HepG2 (cell line): Measurements from ENCODE around the gene MUC22. TPM values are rescaled to one million over a fixed set of nuclear protein-coding genes. Genes with fewer than 3 reads are reported as not detected.
A peak's percentile ranks its signal among the peaks of the same experiment; 100 is the strongest.

ENCODE experiments used
- ATAC-seq: fragments of 200-7000 bp; cut with Tn5 transposase; 3 replicates; pipeline ENCODE4 v1.9.1; 2020; ENCODE audit warnings: mild to moderate bottlenecking, moderate library complexity
- BruUV-seq: library from RNA; stranded (reverse); fragments of 400-500 nt; replicated peaks from 2 replicates; lab custom pipeline; 2021; lab: Mats Ljungman, UMichigan
- CTCF ChIA-PET: fragments of 300-600 bp; formaldehyde crosslinking; extraction: SDS; loops from one replicate; lab custom pipeline; 2021; ENCODE audit warnings: low total read pairs, inconsistent platforms, low intra/inter-chr PET ratio; lab: Yijun Ruan, JAX
- POLR2A ChIA-PET: fragments of 350-600 bp; sonication (Branson Sonifier 250); formaldehyde crosslinking; loops from one replicate; lab custom pipeline; 2020; ENCODE audit warnings: antibody characterized with exemption, inconsistent platforms; lab: Yijun Ruan, JAX
- DNase-seq: peaks from one replicate; pipeline ENCODE4 v3.0.0-alpha.2; 2015; ENCODE audit warnings: low spot score
- FAIRE-seq: peaks from 3 replicates; lab custom pipeline; 2011; peaks lifted over from hg19 to GRCh38; lab: Jason Lieb, UNC
- H2AFZ ChIP-seq: one replicate; pipeline ENCODE4 v1.6.1; 2011; ENCODE audit warnings: low read length, inconsistent platforms
- H3K27ac ChIP-seq: fragments of 300-600 bp; 3 replicates; pipeline ENCODE4 v1.8.0; 2011; ENCODE audit warnings: mixed run types, mild to moderate bottlenecking, mixed read lengths, low read length, inconsistent platforms; ENCODE audit not compliant: insufficient read depth; ENCODE audit errors: extremely low read length
- H3K27me3 ChIP-seq, 2 experiments: fragments of 200-600 bp in 1 of 2; 2 replicates in 1 of 2; 3 replicates in 1 of 2; pipeline versions ENCODE4 v1.6.0 to v1.8.0; 2011; ENCODE audit warnings: low read length in 2 of 2, mild to moderate bottlenecking in 2 of 2, moderate library complexity in 2 of 2, inconsistent platforms in 1 of 2; ENCODE audit not compliant: insufficient read depth in 2 of 2, control insufficient read depth in 1 of 2
- H3K36me3 ChIP-seq, 2 experiments: fragments of 200-600 bp in 1 of 2; replicated peaks in 1 of 2; 2 replicates in 1 of 2; 3 replicates in 1 of 2; pipeline versions ENCODE4 v1.5.1 to v1.8.0; 2011; ENCODE audit warnings: low read length in 2 of 2, inconsistent platforms in 1 of 2; ENCODE audit not compliant: insufficient read depth in 2 of 2, control insufficient read depth in 1 of 2
- H3K4me1 ChIP-seq: 2 replicates; pipeline ENCODE4 v1.5.1; 2012; ENCODE audit warnings: low read length, inconsistent platforms; ENCODE audit not compliant: insufficient read depth
- H3K4me2 ChIP-seq: 2 replicates; pipeline ENCODE4 v1.6.0; 2011; ENCODE audit warnings: low read depth, low read length, inconsistent platforms
- H3K4me3 ChIP-seq, 3 experiments: fragments of 200-600 bp in 1 of 3; sonication (generic), shearing (Covaris generic) in 1 of 3; replicated peaks in 1 of 3; 2 replicates each; pipeline ENCODE4 v1.5.1; 2011 to 2016; ENCODE audit warnings: low read length in 3 of 3, inconsistent platforms in 2 of 3, low read depth in 2 of 3, mild to moderate bottlenecking in 2 of 3, control low read depth in 1 of 3, mixed read lengths in 1 of 3; ENCODE audit not compliant: insufficient read depth in 1 of 3
- H3K79me2 ChIP-seq: one replicate; pipeline ENCODE4 v1.6.1; 2011; ENCODE audit warnings: low read length, inconsistent platforms; ENCODE audit not compliant: insufficient read depth
- H3K9ac ChIP-seq: 2 replicates; pipeline ENCODE4 v1.6.0; 2011; ENCODE audit warnings: mild to moderate bottlenecking, low read depth, low read length, inconsistent platforms; ENCODE audit not compliant: insufficient read depth
- H3K9me3 ChIP-seq: 2 replicates; pipeline ENCODE4 v1.5.1; 2012; ENCODE audit warnings: mild to moderate bottlenecking, low read length
- H4K20me1 ChIP-seq: 2 replicates; pipeline ENCODE4 v1.6.0; 2011; ENCODE audit warnings: inconsistent platforms, mild to moderate bottlenecking, low read length, moderate library complexity; ENCODE audit not compliant: insufficient read depth
- PITX1 ChIP-seq: sonication (generic); formaldehyde crosslinking; IDR thresholded peaks from 2 replicates; pipeline ENCODE4 v1.5.1; 2020; ENCODE audit warnings: mild to moderate bottlenecking, missing genetic modification reagents
- RAD21 ChIP-seq: fragments of 450-650 bp; formaldehyde crosslinking; IDR thresholded peaks from 2 replicates; pipeline ENCODE4 v1.5.0; 2020; ENCODE audit warnings: mild to moderate bottlenecking
- SMC3 ChIP-seq: IDR thresholded peaks from 2 replicates; pipeline ENCODE4 v1.6.1; 2011; ENCODE audit warnings: low read length, improper control_type of control experiment
- STAG1 ChIP-seq: sonication (generic); formaldehyde crosslinking; IDR thresholded peaks from 2 replicates; pipeline ENCODE4 v1.4.0; 2020; ENCODE audit warnings: missing genetic modification reagents
- TEAD3 ChIP-seq: optimal IDR thresholded peaks from 2 replicates; pipeline ENCODE3; 2016; ENCODE audit warnings: borderline replicate concordance
- XRCC5 ChIP-seq: fragments of 200-400 bp; formaldehyde crosslinking; optimal IDR thresholded peaks from 2 replicates; pipeline ENCODE3; 2017; ENCODE audit warnings: mild to moderate bottlenecking, low read length
- ZNF501 ChIP-seq: sonication (generic); formaldehyde crosslinking; IDR thresholded peaks from 2 replicates; pipeline ENCODE4 v1.5.1; 2020; ENCODE audit warnings: mild to moderate bottlenecking, moderate library complexity, missing genetic modification reagents
- WGBS: methylation state at CpG from one replicate; pipeline ENCODE4 v1.1.6; 2017; ENCODE audit warnings: low lambda C conversion rate; 5-methylcytosine and 5-hydroxymethylcytosine counted together
- in situ Hi-C: cut with HindIII; loops from 2 replicates; pipeline ENCODE4 v1.10.0; 2017; ENCODE audit warnings: low pct_unique_long_range_greater_than_20kb; ENCODE audit not compliant: extremely low pct_ligation_motif_present
- intact Hi-C: fragments of 100-400 bp; cut with micrococcal nuclease; formaldehyde crosslinking; loops from one replicate; pipeline ENCODE4 v1.10.0; 2022; ENCODE audit not compliant: unreplicated experiment
- polyA plus RNA-seq, 8 experiments: library from polyadenylated mRNA; depleted of rRNA in 3 of 8; stranded (reverse) in 7 of 8; unstranded in 1 of 8; fragments of >200 nt; fragmentation: Illumina TruSeq in 4 of 8; extraction: Trizol in 4 of 8; gene quantifications; 2 replicates each; pipeline versions ENCODE4 v1.2.1 to v1.2.3, GENCODE V29; 2011 to 2016; ENCODE audit warnings: low read depth in 4 of 8, missing spikeins in 1 of 8, mixed read lengths in 1 of 8; ENCODE audit not compliant: insufficient read depth in 1 of 8
- total RNA-seq, 5 experiments: library from RNA; depleted of rRNA; stranded (reverse); fragments of >200 nt; fragmentation: Illumina TruSeq; extraction: Trizol; gene quantifications; 2 replicates each; pipeline ENCODE4 v1.2.3, GENCODE V29; 2016; ENCODE audit warnings: low read depth in 1 of 5
- TF ChIP-seq, protein P1 (sequence below): sonication (generic); formaldehyde crosslinking; IDR thresholded peaks from 2 replicates; pipeline ENCODE4 v1.4.0; 2020; ENCODE audit warnings: missing genetic modification reagents
- TF ChIP-seq, protein P2 (sequence below): sonication (generic); formaldehyde crosslinking; IDR thresholded peaks from 2 replicates; pipeline ENCODE4 v1.4.0; 2020; ENCODE audit warnings: missing genetic modification reagents, mild to moderate bottlenecking, borderline replicate concordance
- TF ChIP-seq, protein P3 (sequence below), 2 experiments: sonication (generic) in 1 of 2; formaldehyde crosslinking in 1 of 2; IDR thresholded peaks; 2 replicates each; pipeline versions ENCODE4 v1.5.1 to v1.6.1; 2011 to 2020; ENCODE audit warnings: borderline replicate concordance in 1 of 2, low read depth in 1 of 2, low read length in 1 of 2, mild to moderate bottlenecking in 1 of 2, missing genetic modification reagents in 1 of 2, moderate library complexity in 1 of 2
- TF ChIP-seq, protein P4 (sequence below): sonication (generic); formaldehyde crosslinking; IDR thresholded peaks from 2 replicates; pipeline ENCODE4 v1.5.0; 2020; ENCODE audit warnings: mild to moderate bottlenecking, missing genetic modification reagents, moderate library complexity

The MUC22 gene
- total and polyA plus RNA-seq, 2 of the 13 experiments (the other 11 are each of a cell fraction or from before 2014, with no cell fraction given), result not detected

DNA sequence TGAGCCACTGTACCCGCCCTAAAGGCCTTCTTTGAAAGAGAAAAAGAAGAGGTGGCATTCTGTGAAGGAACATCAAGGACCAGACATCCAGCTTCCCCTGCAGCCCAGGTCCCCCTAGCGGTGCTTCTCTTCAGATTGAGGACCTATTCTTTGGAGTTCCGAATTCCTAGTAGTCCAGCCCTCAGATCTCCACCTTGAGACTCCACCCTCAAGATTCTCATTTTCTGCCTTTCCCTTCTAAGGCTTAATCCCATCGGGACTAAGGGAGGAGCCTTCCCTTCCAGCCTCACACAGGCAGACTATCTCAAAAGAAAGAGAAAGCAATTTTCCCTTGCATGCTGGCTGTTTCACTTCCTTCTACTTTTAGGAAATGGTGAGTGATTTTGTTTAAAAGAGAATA lies 32.5 kb downstream of the MUC22 start:
- intact Hi-C loops, result loop anchor here (1.0 kb wide), 2 partner anchors 101 to 128 kb away; no protein-coding TSS in a partner anchor
- peak; percentile 94 for FAIRE-seq
- Histone ChIP-seq H4K20me1 (no peaks in the 10 kb centered on the region), H3K9ac (no peak overlapping the region), H3K27ac (no peak overlapping the region), H3K36me3 (no peaks in the 10 kb centered on the region), H3K27me3 (peaks cover 0 to 26% of the 10 kb centered on the region in 2 experiments; a peak in 3 of 5 replicates), H3K4me1 (peaks cover 12% of the 10 kb centered on the region), H3K4me3 (no peak overlapping the region), H3K4me2 (no peak overlapping the region), H2AFZ (no peak overlapping the region), H3K9me3 (no peaks in the 10 kb centered on the region), H3K79me2 (no peaks in the 10 kb centered on the region)
- WGBS, result 4% methylated on average over 4 of the region's 4 CpGs
- ChIA-PET POLR2A (interaction anchor here (0.6 kb wide), 1 partner anchor 129 kb away, joined by 3 read pairs; the partner anchor contains the start of gene VARS2), CTCF (interaction anchor here (1.3 to 1.5 kb wide), 3 partner anchors 101 to 214 kb away, joined by 4 to 11 read pairs (median 5); no protein-coding TSS in a partner anchor)
- TF ChIP-seq RAD21 (CRISPR knock-in tag), result 0 out of 2 replicates have a peak, but pooled peaks have one; percentile 48
- TF ChIP-seq, protein P1, sequence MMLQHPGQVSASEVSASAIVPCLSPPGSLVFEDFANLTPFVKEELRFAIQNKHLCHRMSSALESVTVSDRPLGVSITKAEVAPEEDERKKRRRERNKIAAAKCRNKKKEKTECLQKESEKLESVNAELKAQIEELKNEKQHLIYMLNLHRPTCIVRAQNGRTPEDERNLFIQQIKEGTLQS (CRISPR knock-in tag), result no peak
- peak; percentile 29 for TF ChIP-seq TEAD3 (CRISPR knock-in tag)
- TF ChIP-seq STAG1 (CRISPR knock-in tag), result peak; percentile 71
- TF ChIP-seq, protein P2, sequence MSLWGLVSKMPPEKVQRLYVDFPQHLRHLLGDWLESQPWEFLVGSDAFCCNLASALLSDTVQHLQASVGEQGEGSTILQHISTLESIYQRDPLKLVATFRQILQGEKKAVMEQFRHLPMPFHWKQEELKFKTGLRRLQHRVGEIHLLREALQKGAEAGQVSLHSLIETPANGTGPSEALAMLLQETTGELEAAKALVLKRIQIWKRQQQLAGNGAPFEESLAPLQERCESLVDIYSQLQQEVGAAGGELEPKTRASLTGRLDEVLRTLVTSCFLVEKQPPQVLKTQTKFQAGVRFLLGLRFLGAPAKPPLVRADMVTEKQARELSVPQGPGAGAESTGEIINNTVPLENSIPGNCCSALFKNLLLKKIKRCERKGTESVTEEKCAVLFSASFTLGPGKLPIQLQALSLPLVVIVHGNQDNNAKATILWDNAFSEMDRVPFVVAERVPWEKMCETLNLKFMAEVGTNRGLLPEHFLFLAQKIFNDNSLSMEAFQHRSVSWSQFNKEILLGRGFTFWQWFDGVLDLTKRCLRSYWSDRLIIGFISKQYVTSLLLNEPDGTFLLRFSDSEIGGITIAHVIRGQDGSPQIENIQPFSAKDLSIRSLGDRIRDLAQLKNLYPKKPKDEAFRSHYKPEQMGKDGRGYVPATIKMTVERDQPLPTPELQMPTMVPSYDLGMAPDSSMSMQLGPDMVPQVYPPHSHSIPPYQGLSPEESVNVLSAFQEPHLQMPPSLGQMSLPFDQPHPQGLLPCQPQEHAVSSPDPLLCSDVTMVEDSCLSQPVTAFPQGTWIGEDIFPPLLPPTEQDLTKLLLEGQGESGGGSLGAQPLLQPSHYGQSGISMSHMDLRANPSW, result no peak
- peak; percentile 49 for TF ChIP-seq XRCC5
- TF ChIP-seq, protein P3, sequence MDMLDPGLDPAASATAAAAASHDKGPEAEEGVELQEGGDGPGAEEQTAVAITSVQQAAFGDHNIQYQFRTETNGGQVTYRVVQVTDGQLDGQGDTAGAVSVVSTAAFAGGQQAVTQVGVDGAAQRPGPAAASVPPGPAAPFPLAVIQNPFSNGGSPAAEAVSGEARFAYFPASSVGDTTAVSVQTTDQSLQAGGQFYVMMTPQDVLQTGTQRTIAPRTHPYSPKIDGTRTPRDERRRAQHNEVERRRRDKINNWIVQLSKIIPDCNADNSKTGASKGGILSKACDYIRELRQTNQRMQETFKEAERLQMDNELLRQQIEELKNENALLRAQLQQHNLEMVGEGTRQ (IDR thresholded peaks at IDR 0.05; ENCODE audit: low read depth, low read length), result no peak
- TF ChIP-seq, protein P3 (CRISPR knock-in tag; IDR thresholded peaks at IDR 0.05; ENCODE audit: borderline replicate concordance), result no peak
- TF ChIP-seq, protein P4, sequence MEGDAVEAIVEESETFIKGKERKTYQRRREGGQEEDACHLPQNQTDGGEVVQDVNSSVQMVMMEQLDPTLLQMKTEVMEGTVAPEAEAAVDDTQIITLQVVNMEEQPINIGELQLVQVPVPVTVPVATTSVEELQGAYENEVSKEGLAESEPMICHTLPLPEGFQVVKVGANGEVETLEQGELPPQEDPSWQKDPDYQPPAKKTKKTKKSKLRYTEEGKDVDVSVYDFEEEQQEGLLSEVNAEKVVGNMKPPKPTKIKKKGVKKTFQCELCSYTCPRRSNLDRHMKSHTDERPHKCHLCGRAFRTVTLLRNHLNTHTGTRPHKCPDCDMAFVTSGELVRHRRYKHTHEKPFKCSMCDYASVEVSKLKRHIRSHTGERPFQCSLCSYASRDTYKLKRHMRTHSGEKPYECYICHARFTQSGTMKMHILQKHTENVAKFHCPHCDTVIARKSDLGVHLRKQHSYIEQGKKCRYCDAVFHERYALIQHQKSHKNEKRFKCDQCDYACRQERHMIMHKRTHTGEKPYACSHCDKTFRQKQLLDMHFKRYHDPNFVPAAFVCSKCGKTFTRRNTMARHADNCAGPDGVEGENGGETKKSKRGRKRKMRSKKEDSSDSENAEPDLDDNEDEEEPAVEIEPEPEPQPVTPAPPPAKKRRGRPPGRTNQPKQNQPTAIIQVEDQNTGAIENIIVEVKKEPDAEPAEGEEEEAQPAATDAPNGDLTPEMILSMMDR (CRISPR knock-in tag), result peak; percentile 75
- TF ChIP-seq PITX1, result no peak
- TF ChIP-seq SMC3, result peak; percentile 78
- 0 out of 2 replicates have a peak, but pooled peaks have one; percentile 21 for TF ChIP-seq ZNF501 (CRISPR knock-in tag)
- ATAC-seq, result peak; percentile 64
- in situ Hi-C loops, result no loop called here
- DNase-seq, result peak; percentile 56
- BruUV-seq, result no TSS peak
